Fibroblast of villous mesenchyme (primary cell): ENCODE data around the gene FGD2. TPM values are rescaled to one million over a fixed set of nuclear protein-coding genes. Genes with fewer than 3 reads are reported as not detected.
A peak's percentile ranks its signal among the peaks of the same experiment; 100 is the strongest.

Source experiments
- DNase-seq: peaks from one replicate; pipeline ENCODE4 v3.0.0-alpha.2; 2010; ENCODE audit warnings: low read depth
- H3K4me3 ChIP-seq: 2 replicates; pipeline ENCODE4 v1.5.1; 2011; ENCODE audit warnings: low read depth, mild to moderate bottlenecking, low read length
- total RNA-seq: library from RNA; depleted of rRNA; stranded (reverse); fragments of >200 nt; gene quantifications from 2 replicates; pipeline ENCODE4 v1.2.3, GENCODE V29; 2012
- TF ChIP-seq, protein P1 (sequence below): IDR thresholded peaks from 2 replicates; pipeline ENCODE4 v1.5.1; 2012; ENCODE audit warnings: low read depth, mild to moderate bottlenecking, low read length; ENCODE audit not compliant: insufficient read depth

The FGD2 gene
- total RNA-seq, 1 donor, result not detected

GRCh38 chr6:37050045-37050853 is 44.8 kb downstream of the FGD2 start:
- no peak for DNase-seq
- TF ChIP-seq, protein P1, sequence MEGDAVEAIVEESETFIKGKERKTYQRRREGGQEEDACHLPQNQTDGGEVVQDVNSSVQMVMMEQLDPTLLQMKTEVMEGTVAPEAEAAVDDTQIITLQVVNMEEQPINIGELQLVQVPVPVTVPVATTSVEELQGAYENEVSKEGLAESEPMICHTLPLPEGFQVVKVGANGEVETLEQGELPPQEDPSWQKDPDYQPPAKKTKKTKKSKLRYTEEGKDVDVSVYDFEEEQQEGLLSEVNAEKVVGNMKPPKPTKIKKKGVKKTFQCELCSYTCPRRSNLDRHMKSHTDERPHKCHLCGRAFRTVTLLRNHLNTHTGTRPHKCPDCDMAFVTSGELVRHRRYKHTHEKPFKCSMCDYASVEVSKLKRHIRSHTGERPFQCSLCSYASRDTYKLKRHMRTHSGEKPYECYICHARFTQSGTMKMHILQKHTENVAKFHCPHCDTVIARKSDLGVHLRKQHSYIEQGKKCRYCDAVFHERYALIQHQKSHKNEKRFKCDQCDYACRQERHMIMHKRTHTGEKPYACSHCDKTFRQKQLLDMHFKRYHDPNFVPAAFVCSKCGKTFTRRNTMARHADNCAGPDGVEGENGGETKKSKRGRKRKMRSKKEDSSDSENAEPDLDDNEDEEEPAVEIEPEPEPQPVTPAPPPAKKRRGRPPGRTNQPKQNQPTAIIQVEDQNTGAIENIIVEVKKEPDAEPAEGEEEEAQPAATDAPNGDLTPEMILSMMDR, result no peak
- H3K4me3 ChIP-seq, result no peak overlapping the region

DNA sequence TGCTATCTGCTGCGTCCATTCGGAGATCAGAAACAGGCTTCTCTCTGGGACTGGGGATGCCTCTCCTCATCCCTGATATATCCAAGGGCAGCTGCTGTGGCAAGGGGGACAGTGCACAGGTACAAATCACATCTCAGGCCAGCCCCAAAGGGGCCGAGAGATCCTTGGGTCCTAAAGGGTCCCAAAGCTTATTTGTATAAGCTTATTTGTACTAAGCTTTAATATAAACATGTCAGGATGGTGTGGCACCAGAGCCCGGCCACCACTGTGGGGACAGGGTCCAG is 45.3 kb downstream of the FGD2 start:
- TF ChIP-seq, protein P1, result no peak
- DNase-seq, result no peak
- no peak overlapping the region for H3K4me3 ChIP-seq

- TF ChIP-seq, protein P1, result peak; percentile 83
- H3K4me3 ChIP-seq, result no peak overlapping the region
- peak; percentile 76 for DNase-seq
Observed at GRCh38 chr6:37051138-37052026, 45.9 kb downstream of the FGD2 start.

DNA sequence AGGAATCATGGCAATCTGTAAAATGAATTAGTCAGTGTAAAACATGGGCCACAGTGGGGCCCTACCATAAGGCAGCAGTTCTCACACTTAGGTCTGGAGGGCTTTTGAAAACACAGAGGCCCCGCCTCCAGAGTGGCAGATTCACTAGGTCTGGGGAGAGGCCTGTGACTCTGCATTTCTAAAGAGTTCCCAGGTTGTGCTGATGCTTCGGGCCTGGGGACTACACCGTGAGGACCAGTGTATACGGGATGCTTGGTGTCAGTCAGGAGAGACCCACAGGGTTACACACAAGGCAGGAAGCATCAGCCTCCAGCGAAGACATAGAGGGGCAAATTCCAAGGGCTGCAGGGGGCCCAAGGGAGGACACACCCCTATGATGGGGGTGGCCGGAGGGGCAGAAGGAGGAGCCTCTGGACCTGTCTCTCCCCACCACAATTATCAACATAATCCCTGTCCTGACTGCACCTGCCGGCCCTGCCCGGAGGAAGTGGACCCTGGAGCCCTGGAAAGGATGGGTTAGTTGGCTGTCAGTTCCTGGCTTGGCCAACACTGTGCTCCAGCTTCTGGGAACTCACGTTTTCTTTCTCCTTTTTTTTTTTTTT is 46.7 kb downstream of the FGD2 start:
- DNase-seq, result peak; percentile 14
- TF ChIP-seq, protein P1, result no peak
- no peak overlapping the region for H3K4me3 ChIP-seq

GRCh38 chr6:37053683-37054082 is 48.2 kb downstream of the FGD2 start:
- H3K4me3 ChIP-seq, result no peak overlapping the region
- TF ChIP-seq, protein P1, result no peak
- DNase-seq, result no peak

GRCh38 chr6:37054171-37054570 is 48.7 kb downstream of the FGD2 start:
- H3K4me3 ChIP-seq, result no peak overlapping the region
- DNase-seq, result no peak
- TF ChIP-seq, protein P1, result no peak
